Gastrocnemius medialis (tissue), 4 donors: ENCODE measurements around the gene PGAP1. TPM values are rescaled to one million over a fixed set of nuclear protein-coding genes. Genes with fewer than 3 reads are reported as not detected.

Experiments used
- ATAC-seq, 2 donors: fragments of 150-250 bp; one replicate each; pipeline ENCODE4 v1.9.1; 2016
- DNase-seq, 2 donors: peaks; one replicate each; pipeline ENCODE4 v3.0.0-alpha.2; 2019
- H3K27ac ChIP-seq, 4 donors: fragments of 200-600 bp; sonication (generic); 1 replicate in 1 of 4; 2 replicates in 3 of 4; pipeline ENCODE4 v1.5.1; 2016 to 2018; ENCODE audit warnings: mild to moderate bottlenecking in 2 of 4, moderate library complexity in 1 of 4
- H3K27me3 ChIP-seq, 3 donors: fragments of 200-600 bp; sonication (generic) in 2 of 3; 1 replicate in 1 of 3; 2 replicates in 2 of 3; pipeline versions ENCODE4 v1.5.1 to v1.6.0; 2016 to 2019; ENCODE audit warnings: mild to moderate bottlenecking in 1 of 3, moderate library complexity in 1 of 3
- H3K36me3 ChIP-seq, 2 donors: fragments of 200-600 bp; sonication (generic) in 1 of 2; one replicate each; pipeline ENCODE4 v1.5.1; 2017 to 2018
- H3K4me1 ChIP-seq, 2 donors: fragments of 200-600 bp; sonication (generic) in 1 of 2; one replicate each; pipeline ENCODE4 v1.5.1; 2016 to 2017; ENCODE audit warnings: mild to moderate bottlenecking in 2 of 2
- H3K4me3 ChIP-seq, 4 donors: fragments of 200-600 bp; sonication (generic) in 3 of 4; 1 replicate in 1 of 4; 2 replicates in 3 of 4; pipeline ENCODE4 v1.5.1; 2016 to 2019; ENCODE audit warnings: mild to moderate bottlenecking in 2 of 4
- H3K9me3 ChIP-seq, 3 donors: fragments of 200-600 bp; sonication (generic) in 2 of 3; 1 replicate in 1 of 3; 2 replicates in 2 of 3; pipeline ENCODE4 v1.5.1; 2016 to 2019
- CTCF ChIP-seq, 5 experiments: fragments of 450-650 bp in 3 of 5; fragments of 200-600 bp in 2 of 5; sonication (generic) in 2 of 5; IDR thresholded peaks in 4 of 5; conservative IDR thresholded peaks in 1 of 5; 1 replicate in 4 of 5; 2 replicates in 1 of 5; pipeline ENCODE4 v1.5.1; 2016 to 2019; ENCODE audit warnings: antibody characterized with exemption in 5 of 5, mild to moderate bottlenecking in 3 of 5, moderate library complexity in 3 of 5
- POLR2A ChIP-seq, 2 donors: fragments of 450-650 bp; IDR thresholded peaks; one replicate each; pipeline ENCODE4 v1.6.1; 2017; ENCODE audit warnings: antibody characterized with exemption in 2 of 2, mild to moderate bottlenecking in 2 of 2, moderate library complexity in 2 of 2
- in situ Hi-C, 4 donors: fragments of 200-750 bp; cut with MboI; loops; one replicate each; pipeline versions ENCODE4 v1.15.0 to v1.8.0; 2017; ENCODE audit warnings: low sequenced_read_pairs in 4 of 4
- intact Hi-C: fragments of 100-400 bp; cut with DNase I; formaldehyde crosslinking; loops from one replicate; pipeline ENCODE4 v1.15.1; 2023; ENCODE audit warnings: low total_unique reads
- total RNA-seq, 4 donors: library from RNA; depleted of rRNA; stranded (reverse); fragments of >200 nt; gene quantifications; one replicate each; pipeline versions ENCODE4 v1.1.0 to v1.2.3, GENCODE V29; 2016

PGAP1 gene
- total RNA-seq, 4 donors from 2014 or later: 1.3 to 3.7 (median 1.8) TPM

GRCh38 chr2:196845371-196845770, 81.1 kb downstream of the PGAP1 start:
- in situ Hi-C loops: no loop called here
- Histone ChIP-seq H3K36me3 (peaks cover 0 to 30% of the 10 kb centered on the region in 2 donors), H3K4me3 (no peak overlapping the region), H3K4me1 (no peaks in the 10 kb centered on the region), H3K9me3 (no peaks in the 10 kb centered on the region), H3K27me3 (no peaks in the 10 kb centered on the region), H3K27ac (no peak overlapping the region)
- no peak for ATAC-seq
- TF ChIP-seq CTCF (IDR thresholded peaks at IDR 0.05 in 4 of 5, conservative IDR thresholded peaks at IDR 0.05 in 1 of 5): no peak
- TF ChIP-seq POLR2A (IDR thresholded peaks at IDR 0.05): no peak
- intact Hi-C loops: no loop called here
- DNase-seq: no peak

GRCh38 chr2:196840171-196840570, 86.3 kb downstream of the PGAP1 start:
- no peak for DNase-seq
- Histone ChIP-seq H3K4me1 (no peaks in the 10 kb centered on the region), H3K27me3 (no peaks in the 10 kb centered on the region), H3K9me3 (no peaks in the 10 kb centered on the region), H3K27ac (no peak overlapping the region), H3K4me3 (no peak overlapping the region), H3K36me3 (peaks cover 0 to 36% of the 10 kb centered on the region in 2 donors)
- TF ChIP-seq CTCF (IDR thresholded peaks at IDR 0.05 in 4 of 5, conservative IDR thresholded peaks at IDR 0.05 in 1 of 5): no peak
- no peak for TF ChIP-seq POLR2A (IDR thresholded peaks at IDR 0.05)
- in situ Hi-C loops: no loop called here
- intact Hi-C loops: no loop called here
- ATAC-seq: no peak

GRCh38 chr2:196839574-196839973, 86.9 kb downstream of the PGAP1 start:
- H3K27me3 ChIP-seq: no peaks in the 10 kb centered on the region
- ATAC-seq (no peak), DNase-seq (no peak)
- no peak overlapping the region for H3K27ac ChIP-seq
- TF ChIP-seq POLR2A (IDR thresholded peaks at IDR 0.05) (no peak), CTCF (IDR thresholded peaks at IDR 0.05 in 4 of 5, conservative IDR thresholded peaks at IDR 0.05 in 1 of 5) (no peak)
- in situ Hi-C loops: no loop called here
- H3K36me3 ChIP-seq: peaks cover 0 to 36% of the 10 kb centered on the region in 2 donors
- H3K9me3 ChIP-seq: no peaks in the 10 kb centered on the region
- intact Hi-C loops: no loop called here
- no peaks in the 10 kb centered on the region for H3K4me1 ChIP-seq
- H3K4me3 ChIP-seq: no peak overlapping the region

- no peak for DNase-seq
- Histone ChIP-seq H3K27ac (no peak overlapping the region), H3K27me3 (no peaks in the 10 kb centered on the region), H3K9me3 (no peaks in the 10 kb centered on the region), H3K4me1 (no peaks in the 10 kb centered on the region), H3K36me3 (peaks cover 0 to 16% of the 10 kb centered on the region in 2 donors), H3K4me3 (no peak overlapping the region)
- intact Hi-C loops (no loop called here), in situ Hi-C loops (no loop called here)
- TF ChIP-seq POLR2A (IDR thresholded peaks at IDR 0.05) (no peak), CTCF (IDR thresholded peaks at IDR 0.05 in 4 of 5, conservative IDR thresholded peaks at IDR 0.05 in 1 of 5) (no peak)
- no peak for ATAC-seq
Measured at GRCh38 chr2:196836440-196836839, 90.1 kb downstream of the PGAP1 start.

- Histone ChIP-seq H3K4me3 (no peak overlapping the region), H3K27me3 (no peaks in the 10 kb centered on the region), H3K36me3 (no peaks in the 10 kb centered on the region), H3K4me1 (no peaks in the 10 kb centered on the region), H3K9me3 (no peaks in the 10 kb centered on the region), H3K27ac (no peak overlapping the region)
- intact Hi-C loops: no loop called here
- ATAC-seq: no peak
- no peak for TF ChIP-seq POLR2A (IDR thresholded peaks at IDR 0.05)
- in situ Hi-C loops: no loop called here
- no peak for DNase-seq
Measured at GRCh38 chr2:196830701-196831100, 95.8 kb downstream of the PGAP1 start.
